ENCODE data around the gene CASZ1. TPM values are rescaled to one million over a fixed set of nuclear protein-coding genes. Genes with fewer than 3 reads are reported as not detected.

Gene CASZ1
- total RNA-seq, 1 experiment from 2014 or later, result 27.8 TPM

DNA sequence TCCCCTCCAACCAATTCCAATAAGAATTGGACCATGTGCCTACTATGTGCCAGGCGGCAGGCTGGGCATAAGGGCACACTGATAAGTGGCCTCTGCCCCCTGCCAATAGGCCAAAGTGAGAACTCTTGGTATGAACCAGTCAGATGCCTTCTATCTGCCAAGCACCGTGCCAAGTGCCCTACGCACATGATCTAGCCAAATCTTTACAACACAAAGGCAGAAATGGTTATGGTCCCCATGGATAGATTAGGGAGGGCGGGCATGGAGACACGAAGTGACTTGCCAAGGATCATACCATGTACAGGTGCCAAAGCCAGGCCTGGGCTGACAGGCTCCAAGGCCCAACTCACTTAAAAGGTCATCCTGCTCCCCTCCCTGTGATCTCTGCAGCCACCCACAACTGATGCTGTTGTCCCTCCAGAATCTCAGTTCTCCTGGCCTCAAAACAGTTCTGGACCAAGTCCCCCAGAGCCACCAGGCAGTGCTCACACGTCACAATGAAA, 32.1 kb downstream of the CASZ1 start:
- intact Hi-C loops (cut with micrococcal nuclease; ENCODE audit: unreplicated experiment), result no loop called here

DNA sequence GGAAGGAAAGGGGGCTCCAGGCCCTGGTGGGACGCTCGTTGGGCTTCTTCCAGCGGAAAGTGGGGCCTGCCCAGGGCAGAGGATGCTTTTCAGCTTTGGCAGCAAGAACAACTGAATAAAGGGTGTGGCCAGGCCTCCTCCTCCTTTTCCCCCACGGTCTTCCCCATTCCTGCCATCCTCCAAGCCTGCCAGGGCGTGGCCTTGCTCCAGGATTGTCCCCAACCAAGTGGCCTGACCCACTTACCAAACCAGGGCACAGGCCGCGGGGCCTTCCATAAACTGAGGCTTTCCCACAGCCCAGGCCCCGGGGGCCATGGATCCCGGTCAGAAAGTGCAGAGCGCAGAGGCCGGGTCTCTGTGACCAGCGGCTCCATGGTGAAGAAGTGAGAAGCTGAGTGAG, 33.6 kb downstream of the CASZ1 start:
- CTCF ChIA-PET, result no interaction called here
- POLR2A ChIA-PET, result no interaction called here
- DNase-seq (ENCODE audit: low read depth, low spot score), result no peak
- ATAC-seq, result no peak
- Histone ChIP-seq H3K4me3 (ENCODE audit: low read depth in 2 of 2, low read length in 2 of 2) (no peak overlapping the region), H3K4me1 (ENCODE audit: control insufficient read depth, insufficient read depth, low read length) (peaks cover 7% of the 10 kb centered on the region), H3K36me3 (ENCODE audit: control insufficient read depth, insufficient read depth, low read length) (no peaks in the 10 kb centered on the region), H3K9me3 (ENCODE audit: control insufficient read depth, insufficient read depth, low read depth, low read length) (no peaks in the 10 kb centered on the region), H3K27me3 (ENCODE audit: control insufficient read depth, insufficient read depth, low read length) (no peaks in the 10 kb centered on the region), H3K27ac (ENCODE audit: low read length) (no peak overlapping the region)
- intact Hi-C loops (cut with micrococcal nuclease; ENCODE audit: unreplicated experiment) (no loop called here), in situ Hi-C loops (cut with HindIII; ENCODE audit: low pct_unique_long_range_greater_than_20kb, low sequenced_read_pairs) (no loop called here)
- no peak for TF ChIP-seq POLR2AphosphoS5 (IDR thresholded peaks at IDR 0.05; ENCODE audit: low read depth, low read length)
- no TSS peak for BruUV-seq (replicated peaks)

More for the DNA sequence above, 32.1 kb downstream of the CASZ1 start:
- Histone ChIP-seq H3K36me3 (ENCODE audit: control insufficient read depth, insufficient read depth, low read length) (no peaks in the 10 kb centered on the region), H3K4me3 (ENCODE audit: low read depth in 2 of 2, low read length in 2 of 2) (no peak overlapping the region), H3K9me3 (ENCODE audit: control insufficient read depth, insufficient read depth, low read depth, low read length) (no peaks in the 10 kb centered on the region), H3K4me1 (ENCODE audit: control insufficient read depth, insufficient read depth, low read length) (peaks cover 7% of the 10 kb centered on the region), H3K27ac (ENCODE audit: low read length) (no peak overlapping the region), H3K27me3 (ENCODE audit: control insufficient read depth, insufficient read depth, low read length) (no peaks in the 10 kb centered on the region)
- DNase-seq (ENCODE audit: low read depth, low spot score) (no peak), ATAC-seq (no peak)
- no TSS peak for BruUV-seq (replicated peaks)
- in situ Hi-C loops (cut with HindIII; ENCODE audit: low pct_unique_long_range_greater_than_20kb, low sequenced_read_pairs), result no loop called here
- ChIA-PET POLR2A (no interaction called here), CTCF (no interaction called here)
- TF ChIP-seq, protein P1, sequence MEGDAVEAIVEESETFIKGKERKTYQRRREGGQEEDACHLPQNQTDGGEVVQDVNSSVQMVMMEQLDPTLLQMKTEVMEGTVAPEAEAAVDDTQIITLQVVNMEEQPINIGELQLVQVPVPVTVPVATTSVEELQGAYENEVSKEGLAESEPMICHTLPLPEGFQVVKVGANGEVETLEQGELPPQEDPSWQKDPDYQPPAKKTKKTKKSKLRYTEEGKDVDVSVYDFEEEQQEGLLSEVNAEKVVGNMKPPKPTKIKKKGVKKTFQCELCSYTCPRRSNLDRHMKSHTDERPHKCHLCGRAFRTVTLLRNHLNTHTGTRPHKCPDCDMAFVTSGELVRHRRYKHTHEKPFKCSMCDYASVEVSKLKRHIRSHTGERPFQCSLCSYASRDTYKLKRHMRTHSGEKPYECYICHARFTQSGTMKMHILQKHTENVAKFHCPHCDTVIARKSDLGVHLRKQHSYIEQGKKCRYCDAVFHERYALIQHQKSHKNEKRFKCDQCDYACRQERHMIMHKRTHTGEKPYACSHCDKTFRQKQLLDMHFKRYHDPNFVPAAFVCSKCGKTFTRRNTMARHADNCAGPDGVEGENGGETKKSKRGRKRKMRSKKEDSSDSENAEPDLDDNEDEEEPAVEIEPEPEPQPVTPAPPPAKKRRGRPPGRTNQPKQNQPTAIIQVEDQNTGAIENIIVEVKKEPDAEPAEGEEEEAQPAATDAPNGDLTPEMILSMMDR (IDR thresholded peaks at IDR 0.05), result no peak
- no peak for TF ChIP-seq SIN3A (IDR thresholded peaks at IDR 0.05; ENCODE audit: borderline replicate concordance, insufficient read depth, low read depth, low read length)
- TF ChIP-seq, protein P2, sequence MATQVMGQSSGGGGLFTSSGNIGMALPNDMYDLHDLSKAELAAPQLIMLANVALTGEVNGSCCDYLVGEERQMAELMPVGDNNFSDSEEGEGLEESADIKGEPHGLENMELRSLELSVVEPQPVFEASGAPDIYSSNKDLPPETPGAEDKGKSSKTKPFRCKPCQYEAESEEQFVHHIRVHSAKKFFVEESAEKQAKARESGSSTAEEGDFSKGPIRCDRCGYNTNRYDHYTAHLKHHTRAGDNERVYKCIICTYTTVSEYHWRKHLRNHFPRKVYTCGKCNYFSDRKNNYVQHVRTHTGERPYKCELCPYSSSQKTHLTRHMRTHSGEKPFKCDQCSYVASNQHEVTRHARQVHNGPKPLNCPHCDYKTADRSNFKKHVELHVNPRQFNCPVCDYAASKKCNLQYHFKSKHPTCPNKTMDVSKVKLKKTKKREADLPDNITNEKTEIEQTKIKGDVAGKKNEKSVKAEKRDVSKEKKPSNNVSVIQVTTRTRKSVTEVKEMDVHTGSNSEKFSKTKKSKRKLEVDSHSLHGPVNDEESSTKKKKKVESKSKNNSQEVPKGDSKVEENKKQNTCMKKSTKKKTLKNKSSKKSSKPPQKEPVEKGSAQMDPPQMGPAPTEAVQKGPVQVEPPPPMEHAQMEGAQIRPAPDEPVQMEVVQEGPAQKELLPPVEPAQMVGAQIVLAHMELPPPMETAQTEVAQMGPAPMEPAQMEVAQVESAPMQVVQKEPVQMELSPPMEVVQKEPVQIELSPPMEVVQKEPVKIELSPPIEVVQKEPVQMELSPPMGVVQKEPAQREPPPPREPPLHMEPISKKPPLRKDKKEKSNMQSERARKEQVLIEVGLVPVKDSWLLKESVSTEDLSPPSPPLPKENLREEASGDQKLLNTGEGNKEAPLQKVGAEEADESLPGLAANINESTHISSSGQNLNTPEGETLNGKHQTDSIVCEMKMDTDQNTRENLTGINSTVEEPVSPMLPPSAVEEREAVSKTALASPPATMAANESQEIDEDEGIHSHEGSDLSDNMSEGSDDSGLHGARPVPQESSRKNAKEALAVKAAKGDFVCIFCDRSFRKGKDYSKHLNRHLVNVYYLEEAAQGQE (IDR thresholded peaks at IDR 0.05; ENCODE audit: insufficient read depth in 1 of 2, low read depth in 2 of 2, low read length in 1 of 2), result no peak
- TF ChIP-seq POLR2AphosphoS5 (IDR thresholded peaks at IDR 0.05; ENCODE audit: low read depth, low read length), result no peak
- no peak for TF ChIP-seq TCF7L2 (IDR thresholded peaks at IDR 0.05; ENCODE audit: low read depth, low read length)

DNA sequence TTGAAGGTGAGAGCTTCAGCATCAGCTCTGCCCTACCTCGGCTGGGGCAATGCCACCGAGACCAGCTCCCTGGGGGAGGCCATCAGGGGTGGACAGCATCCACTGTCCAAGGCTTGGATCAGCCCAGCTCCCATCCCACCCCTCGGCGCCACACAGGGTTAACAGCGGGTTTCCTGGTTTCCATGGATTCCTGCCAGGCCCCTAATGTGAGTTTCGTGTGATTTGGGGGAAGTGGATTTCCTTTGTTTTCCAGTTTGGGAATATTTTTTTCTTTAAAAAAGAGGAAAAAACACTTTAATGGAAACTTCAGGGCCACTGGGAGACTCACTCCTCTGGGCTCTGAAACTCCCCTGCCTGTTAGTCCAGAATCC, 34.3 kb downstream of the CASZ1 start:
- H3K4me1 ChIP-seq (ENCODE audit: control insufficient read depth, insufficient read depth, low read length), result peaks cover 3% of the 10 kb centered on the region
- intact Hi-C loops (cut with micrococcal nuclease; ENCODE audit: unreplicated experiment), result no loop called here
- ATAC-seq, result no peak
- H3K36me3 ChIP-seq (ENCODE audit: control insufficient read depth, insufficient read depth, low read length), result no peaks in the 10 kb centered on the region
- TF ChIP-seq POLR2AphosphoS5 (IDR thresholded peaks at IDR 0.05; ENCODE audit: low read depth, low read length) (no peak), SIN3A (IDR thresholded peaks at IDR 0.05; ENCODE audit: borderline replicate concordance, insufficient read depth, low read depth, low read length) (no peak), TCF7L2 (IDR thresholded peaks at IDR 0.05; ENCODE audit: low read depth, low read length) (no peak)
- TF ChIP-seq, protein P1 (IDR thresholded peaks at IDR 0.05), result no peak
- TF ChIP-seq, protein P2 (IDR thresholded peaks at IDR 0.05; ENCODE audit: insufficient read depth in 1 of 2, low read depth in 2 of 2, low read length in 1 of 2), result no peak
- POLR2A ChIA-PET, result no interaction called here
- no TSS peak for BruUV-seq (replicated peaks)
- no peak for DNase-seq (ENCODE audit: low read depth, low spot score)
- CTCF ChIA-PET, result no interaction called here
- in situ Hi-C loops (cut with HindIII; ENCODE audit: low pct_unique_long_range_greater_than_20kb, low sequenced_read_pairs), result no loop called here
- no peaks in the 10 kb centered on the region for H3K27me3 ChIP-seq (ENCODE audit: control insufficient read depth, insufficient read depth, low read length)
- H3K9me3 ChIP-seq (ENCODE audit: control insufficient read depth, insufficient read depth, low read depth, low read length), result no peaks in the 10 kb centered on the region
- H3K4me3 ChIP-seq (ENCODE audit: low read depth in 2 of 2, low read length in 2 of 2), result no peak overlapping the region
- no peak overlapping the region for H3K27ac ChIP-seq (ENCODE audit: low read length)

Data from Panc1 (cell line).